Uterus (tissue), 4 donors: Measurements from ENCODE around the gene DQX1. TPM values are rescaled to one million over a fixed set of nuclear protein-coding genes. Genes with fewer than 3 reads are reported as not detected.

ENCODE experiments used
- DNase-seq, 2 donors: peaks; one replicate each; pipeline ENCODE4 v3.0.0-alpha.2; 2019 to 2020
- H3K27ac ChIP-seq, 2 donors: fragments of 200-600 bp; sonication (generic); 1 replicate in 1 of 2; 2 replicates in 1 of 2; pipeline ENCODE4 v1.5.1; 2016 to 2018
- H3K27me3 ChIP-seq, 2 donors: fragments of 200-600 bp; sonication (generic); one replicate each; pipeline ENCODE4 v1.5.1; 2018 to 2019; ENCODE audit warnings: control low read depth in 1 of 2
- H3K36me3 ChIP-seq, 2 donors: fragments of 200-600 bp; sonication (generic); one replicate each; pipeline ENCODE4 v1.5.1; 2019; ENCODE audit warnings: control low read depth in 1 of 2
- H3K4me1 ChIP-seq, 2 donors: fragments of 200-600 bp; sonication (generic); one replicate each; pipeline ENCODE4 v1.5.1; 2018 to 2019; ENCODE audit warnings: control low read depth in 1 of 2
- H3K4me3 ChIP-seq, 2 donors: fragments of 200-600 bp; sonication (generic); 1 replicate in 1 of 2; 2 replicates in 1 of 2; pipeline ENCODE4 v1.5.1; 2018 to 2019; ENCODE audit warnings: mild to moderate bottlenecking in 1 of 2
- H3K9me3 ChIP-seq, 2 donors: fragments of 200-600 bp; sonication (generic); one replicate each; pipeline ENCODE4 v1.5.1; 2019; ENCODE audit warnings: control low read depth in 1 of 2
- POLR2A ChIP-seq, 2 donors: fragments of 450-650 bp; IDR thresholded peaks; one replicate each; pipeline ENCODE4 v1.6.1; 2016; ENCODE audit warnings: antibody characterized with exemption in 2 of 2, mild to moderate bottlenecking in 1 of 2, moderate library complexity in 1 of 2
- intact Hi-C: fragments of 100-400 bp; cut with DNase I; formaldehyde crosslinking; loops from one replicate; pipeline ENCODE4 v1.15.1; 2023; ENCODE audit warnings: low total_unique reads
- total RNA-seq, 4 donors: library from RNA; depleted of rRNA in 3 of 4; stranded (reverse); fragments of >200 nt in 3 of 4; gene quantifications; one replicate each; pipeline versions ENCODE4 v1.1.0 to v1.2.4, GENCODE V29; 2014 to 2023
- TF ChIP-seq, protein P1 (sequence below), 4 experiments: fragments of 200-600 bp in 2 of 4; fragments of 450-650 bp in 2 of 4; sonication (generic) in 2 of 4; IDR thresholded peaks; one replicate each; pipeline ENCODE4 v1.5.1; 2016 to 2019; ENCODE audit warnings: antibody characterized with exemption in 4 of 4, mild to moderate bottlenecking in 2 of 4, moderate library complexity in 1 of 4
- donor health status: DM: yes; HTN: yes; CAD: no.

Gene DQX1
- total RNA-seq, 4 donors from 2014 or later = not detected

DNA sequence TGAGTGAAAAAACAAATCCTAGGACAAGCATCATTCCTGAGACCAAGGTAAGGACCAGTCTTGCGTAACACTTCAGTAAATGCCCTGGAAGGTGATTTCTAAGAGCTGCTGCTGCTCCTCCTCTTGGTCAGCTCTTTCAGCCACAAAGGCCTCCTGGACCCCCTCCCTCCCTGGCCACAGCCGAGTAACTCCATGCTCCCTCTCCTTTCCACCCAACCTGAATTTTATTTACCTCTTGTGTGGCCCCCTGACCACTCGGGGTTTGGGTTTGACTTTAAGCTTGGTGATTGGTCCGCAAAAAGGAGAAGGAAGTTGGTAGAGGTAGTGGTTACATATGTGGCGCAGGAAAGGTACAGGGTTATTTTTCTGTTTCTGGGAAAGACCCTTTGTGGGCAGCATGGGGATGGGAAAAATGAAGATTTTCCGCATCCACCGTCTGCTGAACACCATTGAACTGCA, 12.9 kb upstream of the DQX1 start:
- H3K4me1 ChIP-seq = no peaks in the 10 kb centered on the region
- no peak for DNase-seq
- H3K9me3 ChIP-seq = no peaks in the 10 kb centered on the region
- H3K36me3 ChIP-seq = no peaks in the 10 kb centered on the region
- TF ChIP-seq, protein P1, sequence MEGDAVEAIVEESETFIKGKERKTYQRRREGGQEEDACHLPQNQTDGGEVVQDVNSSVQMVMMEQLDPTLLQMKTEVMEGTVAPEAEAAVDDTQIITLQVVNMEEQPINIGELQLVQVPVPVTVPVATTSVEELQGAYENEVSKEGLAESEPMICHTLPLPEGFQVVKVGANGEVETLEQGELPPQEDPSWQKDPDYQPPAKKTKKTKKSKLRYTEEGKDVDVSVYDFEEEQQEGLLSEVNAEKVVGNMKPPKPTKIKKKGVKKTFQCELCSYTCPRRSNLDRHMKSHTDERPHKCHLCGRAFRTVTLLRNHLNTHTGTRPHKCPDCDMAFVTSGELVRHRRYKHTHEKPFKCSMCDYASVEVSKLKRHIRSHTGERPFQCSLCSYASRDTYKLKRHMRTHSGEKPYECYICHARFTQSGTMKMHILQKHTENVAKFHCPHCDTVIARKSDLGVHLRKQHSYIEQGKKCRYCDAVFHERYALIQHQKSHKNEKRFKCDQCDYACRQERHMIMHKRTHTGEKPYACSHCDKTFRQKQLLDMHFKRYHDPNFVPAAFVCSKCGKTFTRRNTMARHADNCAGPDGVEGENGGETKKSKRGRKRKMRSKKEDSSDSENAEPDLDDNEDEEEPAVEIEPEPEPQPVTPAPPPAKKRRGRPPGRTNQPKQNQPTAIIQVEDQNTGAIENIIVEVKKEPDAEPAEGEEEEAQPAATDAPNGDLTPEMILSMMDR (IDR thresholded peaks at IDR 0.05) = no peak
- no peak for TF ChIP-seq POLR2A (IDR thresholded peaks at IDR 0.05)
- no peaks in the 10 kb centered on the region for H3K27me3 ChIP-seq
- no peak overlapping the region for H3K4me3 ChIP-seq
- H3K27ac ChIP-seq = no peak overlapping the region
- intact Hi-C loops = no loop called here

DNA sequence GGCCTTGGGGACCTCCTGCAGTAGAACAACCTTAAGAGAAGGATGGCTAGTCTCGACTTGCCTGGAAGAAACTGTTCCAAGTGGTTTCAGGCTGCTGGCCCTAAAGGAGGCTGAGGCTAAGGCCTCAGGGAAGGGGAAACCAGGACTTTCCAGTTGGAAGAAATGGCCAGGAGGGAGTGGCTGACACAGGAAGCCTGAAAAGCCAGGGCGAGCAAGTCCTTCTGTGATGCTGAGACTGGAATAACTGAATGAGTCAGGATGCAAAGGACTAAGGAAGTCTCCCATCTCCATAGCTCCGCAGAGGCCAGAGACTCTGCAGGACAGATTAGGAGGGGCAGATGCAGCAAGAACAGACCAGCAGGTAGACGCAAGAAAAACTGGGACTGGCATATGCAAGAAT, 11.1 kb upstream of the DQX1 start:
- no peak for TF ChIP-seq POLR2A (IDR thresholded peaks at IDR 0.05)
- TF ChIP-seq, protein P1 (IDR thresholded peaks at IDR 0.05) = no peak
- Histone ChIP-seq H3K27ac (no peak overlapping the region), H3K27me3 (no peaks in the 10 kb centered on the region), H3K4me1 (no peaks in the 10 kb centered on the region), H3K36me3 (no peaks in the 10 kb centered on the region), H3K4me3 (no peak overlapping the region), H3K9me3 (no peaks in the 10 kb centered on the region)
- intact Hi-C loops = no loop called here
- DNase-seq = no peak

DNA sequence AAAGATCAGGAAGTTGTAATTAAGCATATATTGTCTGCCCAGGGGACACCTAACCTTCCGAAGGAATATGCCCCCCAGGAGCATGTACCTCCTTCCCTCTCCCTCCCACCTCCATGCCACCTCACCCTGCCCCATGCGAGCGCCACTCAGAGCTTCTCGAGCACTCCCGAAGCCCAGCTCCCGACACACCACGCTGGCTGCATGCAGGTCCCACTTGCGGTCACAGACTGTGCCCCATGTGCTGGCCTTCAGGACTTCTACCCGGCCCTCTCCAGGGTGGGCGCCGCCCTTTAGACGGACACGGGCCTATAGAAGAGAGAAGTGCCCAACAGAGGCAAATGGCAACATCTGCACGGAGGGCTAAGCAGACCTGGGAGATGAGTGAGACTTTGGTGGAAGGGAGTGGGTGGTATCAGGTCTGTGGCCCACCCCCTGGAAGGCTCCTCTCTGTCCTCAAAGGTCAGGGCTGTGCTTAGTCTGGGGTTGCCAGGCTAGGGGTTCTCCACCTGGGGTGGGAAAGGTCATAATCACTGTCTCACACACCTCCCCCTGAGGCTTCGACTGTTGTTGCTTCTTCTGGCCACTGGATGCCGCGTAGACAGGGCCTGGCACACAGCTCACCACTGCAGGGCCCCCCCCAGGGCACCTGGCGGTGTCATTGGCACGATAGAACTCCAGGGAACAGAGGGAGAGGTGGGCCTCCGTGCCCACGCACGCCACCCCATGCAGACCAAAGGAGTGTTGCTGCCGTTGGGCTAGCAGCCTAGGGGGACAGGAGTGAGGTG, 10.3 kb upstream of the DQX1 start:
- no peak for DNase-seq
- intact Hi-C loops = no loop called here
- TF ChIP-seq POLR2A (IDR thresholded peaks at IDR 0.05) = no peak
- TF ChIP-seq, protein P1 (IDR thresholded peaks at IDR 0.05) = no peak
- Histone ChIP-seq H3K4me3 (no peak overlapping the region), H3K9me3 (no peaks in the 10 kb centered on the region), H3K27ac (no peak overlapping the region), H3K36me3 (no peaks in the 10 kb centered on the region), H3K27me3 (no peaks in the 10 kb centered on the region), H3K4me1 (no peaks in the 10 kb centered on the region)

DNA sequence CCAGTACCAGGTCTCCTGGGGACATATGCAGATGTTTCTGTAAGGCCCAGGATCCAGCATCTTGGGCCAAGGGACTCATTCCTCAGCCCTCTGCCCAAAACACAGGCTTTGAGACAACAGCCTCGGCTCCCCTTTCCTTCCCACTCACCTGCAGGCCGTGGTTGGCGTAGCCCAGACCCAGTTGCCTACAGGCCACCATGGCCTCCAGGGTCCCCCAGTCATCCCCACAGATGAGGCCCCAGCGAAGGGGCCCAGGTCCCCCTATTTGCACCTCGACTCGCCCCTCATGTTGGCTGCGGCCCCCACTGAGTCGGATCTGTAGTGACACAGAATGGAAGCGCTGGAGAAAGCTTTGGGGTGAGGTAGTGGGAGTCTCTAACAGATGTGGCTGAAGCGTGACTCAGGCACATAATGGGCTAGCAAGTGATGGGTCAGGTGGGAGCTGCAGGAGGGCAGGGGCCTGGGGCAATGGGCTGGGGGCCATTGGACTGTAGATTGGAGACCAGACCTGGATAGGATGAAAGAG, 9.5 kb upstream of the DQX1 start:
- H3K4me1 ChIP-seq = peaks cover 0 to 4% of the 10 kb centered on the region in 2 donors
- H3K9me3 ChIP-seq = no peaks in the 10 kb centered on the region
- TF ChIP-seq, protein P1 (IDR thresholded peaks at IDR 0.05) = no peak
- no peak for TF ChIP-seq POLR2A (IDR thresholded peaks at IDR 0.05)
- no peaks in the 10 kb centered on the region for H3K27me3 ChIP-seq
- no peak overlapping the region for H3K4me3 ChIP-seq
- no peak overlapping the region for H3K27ac ChIP-seq
- no peak for DNase-seq
- H3K36me3 ChIP-seq = no peaks in the 10 kb centered on the region
- intact Hi-C loops = no loop called here

DNA sequence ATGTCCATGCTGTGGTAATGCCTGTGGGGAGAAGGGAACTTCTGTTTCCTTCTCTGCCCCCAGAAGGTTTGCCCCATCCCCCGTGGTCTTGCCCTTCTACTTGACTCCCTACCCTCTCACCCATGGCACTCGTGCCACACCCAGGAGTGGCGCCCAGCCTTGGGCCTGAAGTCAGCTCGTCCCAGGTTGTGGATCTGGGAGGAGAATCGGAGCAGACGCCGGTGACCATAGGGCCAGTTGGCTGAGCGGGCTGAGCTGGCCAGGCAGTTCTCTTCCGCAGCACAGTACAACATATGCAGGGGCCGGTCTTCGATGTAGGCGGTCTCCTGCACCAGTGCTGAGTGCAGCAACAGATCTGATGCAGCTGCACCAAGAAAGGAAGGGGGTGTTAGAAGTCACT, 8.4 kb upstream of the DQX1 start:
- TF ChIP-seq, protein P1 (IDR thresholded peaks at IDR 0.05) = no peak
- TF ChIP-seq POLR2A (IDR thresholded peaks at IDR 0.05) = no peak
- no peak overlapping the region for H3K4me3 ChIP-seq
- DNase-seq = no peak
- H3K36me3 ChIP-seq = no peaks in the 10 kb centered on the region
- H3K9me3 ChIP-seq = no peaks in the 10 kb centered on the region
- intact Hi-C loops = no loop called here
- no peaks in the 10 kb centered on the region for H3K27me3 ChIP-seq
- H3K4me1 ChIP-seq = peaks cover 0 to 4% of the 10 kb centered on the region in 2 donors
- H3K27ac ChIP-seq = no peak overlapping the region
